Small intestine (tissue), 7 donors: ENCODE data around the gene SRM. TPM values are rescaled to one million over a fixed set of nuclear protein-coding genes. Genes with fewer than 3 reads are reported as not detected.
"Not testable (repeated sequence)": the region's sequence is repeated elsewhere in the genome, so short reads cannot be mapped to it uniquely, and the experiment has no call there.

Source experiments
- DNase-seq, 2 donors: peaks; one replicate each; pipeline versions ENCODE4 v3.0.0 to v3.0.0-alpha.2; 2013
- FAIRE-seq: peaks from 2 replicates; lab custom pipeline; 2012; peaks lifted over from hg19 to GRCh38; lab: Jason Lieb, UNC
- H3K27ac ChIP-seq, 3 donors: one replicate each; pipeline ENCODE4 v1.5.1; 2013; ENCODE audit warnings: low read length in 2 of 3, mild to moderate bottlenecking in 2 of 3, control low read depth in 1 of 3, inconsistent platforms in 1 of 3, low read depth in 1 of 3, moderate library complexity in 1 of 3
- H3K27me3 ChIP-seq, 3 donors: one replicate each; pipeline ENCODE4 v1.6.1; 2013; ENCODE audit warnings: low read length in 3 of 3, inconsistent platforms in 1 of 3; ENCODE audit not compliant: control insufficient read depth in 3 of 3, insufficient read depth in 3 of 3
- H3K36me3 ChIP-seq, 3 donors: one replicate each; pipeline ENCODE4 v1.6.1; 2013; ENCODE audit warnings: low read length in 3 of 3, inconsistent platforms in 1 of 3, low read depth in 1 of 3, mild to moderate bottlenecking in 1 of 3, moderate library complexity in 1 of 3; ENCODE audit not compliant: control insufficient read depth in 3 of 3, insufficient read depth in 2 of 3
- H3K4me1 ChIP-seq, 3 donors: one replicate each; pipeline ENCODE4 v1.6.1; 2013; ENCODE audit warnings: low read length in 2 of 3, inconsistent platforms in 1 of 3, low read depth in 1 of 3, mild to moderate bottlenecking in 1 of 3, moderate library complexity in 1 of 3; ENCODE audit not compliant: control insufficient read depth in 3 of 3, insufficient read depth in 2 of 3
- H3K4me3 ChIP-seq, 3 donors: one replicate each; pipeline ENCODE4 v1.5.1; 2013; ENCODE audit warnings: low read length in 3 of 3, control low read depth in 1 of 3, inconsistent platforms in 1 of 3, low read depth in 1 of 3, mild to moderate bottlenecking in 1 of 3, moderate library complexity in 1 of 3
- H3K9me3 ChIP-seq, 2 donors: one replicate each; pipeline ENCODE4 v1.6.1; 2013; ENCODE audit warnings: low read depth in 1 of 2, low read length in 1 of 2; ENCODE audit not compliant: control insufficient read depth in 2 of 2, insufficient read depth in 1 of 2
- WGBS, 3 donors: extraction: QIAGEN DNeasy Blood & Tissue Kit; methylation state at CpG; one replicate each; pipeline ENCODE4 v1.1.7; 2013; 5-methylcytosine and 5-hydroxymethylcytosine counted together
- polyA plus RNA-seq, 4 donors: library from polyadenylated mRNA; stranded (reverse) in 3 of 4; unstranded in 1 of 4; fragments of 200-250 nt in 3 of 4; fragments of 120-200 nt in 1 of 4; gene quantifications; one replicate each; pipeline versions ENCODE4 v1.2.1 to v1.2.3, GENCODE V29; 2013
- donor health status: healthy with polysubstance abuse.
- donor health status: control.
- donor health status: control.
- donor health status: Bipolar disorder and iron deficiency.
- donor health status: healthy.

The SRM gene
- polyA plus RNA-seq, 4 donors = 5.6 to 67.3 (median 26.4) TPM

GRCh38 chr1:11026052-11026451 lies 33.8 kb downstream of the SRM start:
- H3K27ac ChIP-seq = no peak overlapping the region
- no peaks in the 10 kb centered on the region for H3K9me3 ChIP-seq
- no peaks in the 10 kb centered on the region for H3K4me1 ChIP-seq
- DNase-seq = no peak
- peaks cover 22 to 31% (median 30%) of the 10 kb centered on the region in 3 donors for H3K36me3 ChIP-seq
- FAIRE-seq = no peak
- no peaks in the 10 kb centered on the region for H3K27me3 ChIP-seq
- no peak overlapping the region for H3K4me3 ChIP-seq
- WGBS, 3 donors = 66 to 89% (median 70%) methylated on average over 1 of the region's 1 CpG

GRCh38 chr1:11025618-11026017 lies 34.2 kb downstream of the SRM start:
- Histone ChIP-seq H3K27me3 (no peaks in the 10 kb centered on the region), H3K27ac (no peak overlapping the region), H3K4me1 (no peaks in the 10 kb centered on the region), H3K4me3 (no peak overlapping the region), H3K36me3 (peaks cover 21 to 33% (median 31%) of the 10 kb centered on the region in 3 donors), H3K9me3 (no peaks in the 10 kb centered on the region)
- DNase-seq (no peak), FAIRE-seq (no peak)
- WGBS, 3 donors = 86 to 97% (median 97%) methylated on average over 1 of the region's 1 CpG

GRCh38 chr1:11024874-11025203 lies 35.0 kb downstream of the SRM start:
- DNase-seq = no peak
- Histone ChIP-seq H3K36me3 (peaks cover 19 to 37% (median 33%) of the 10 kb centered on the region in 3 donors), H3K27ac (no peak overlapping the region), H3K27me3 (no peaks in the 10 kb centered on the region), H3K9me3 (no peaks in the 10 kb centered on the region), H3K4me3 (no peak overlapping the region), H3K4me1 (no peaks in the 10 kb centered on the region)
- FAIRE-seq = no peak
- 74 to 84% (median 81%) methylated on average over 2 of the region's 2 CpGs for WGBS, 3 donors

GRCh38 chr1:11024154-11024873 lies 35.5 kb downstream of the SRM start:
- H3K4me1 ChIP-seq = no peaks in the 10 kb centered on the region
- H3K27ac ChIP-seq = no peak overlapping the region
- DNase-seq (no peak), FAIRE-seq (no peak)
- WGBS, 3 donors = 87 to 91% (median 89%) methylated on average over 3 of the region's 3 CpGs
- peaks cover 16 to 37% (median 35%) of the 10 kb centered on the region in 3 donors for H3K36me3 ChIP-seq
- no peak overlapping the region for H3K4me3 ChIP-seq
- no peaks in the 10 kb centered on the region for H3K27me3 ChIP-seq
- H3K9me3 ChIP-seq = no peaks in the 10 kb centered on the region

GRCh38 chr1:11023201-11023600 lies 36.6 kb downstream of the SRM start:
- WGBS, 3 donors = 94 to 96% (median 95%) methylated on average over 14 of the region's 14 CpGs

GRCh38 chr1:11019971-11020370 lies 39.8 kb downstream of the SRM start:
- DNase-seq = no peak
- Histone ChIP-seq H3K27ac (no peak overlapping the region), H3K36me3 (peaks cover 16 to 54% (median 38%) of the 10 kb centered on the region in 3 donors), H3K27me3 (no peaks in the 10 kb centered on the region), H3K4me3 (no peak overlapping the region), H3K4me1 (no peaks in the 10 kb centered on the region), H3K9me3 (no peaks in the 10 kb centered on the region)
- 80 to 86% (median 84%) methylated on average over 7 of the region's 7 CpGs for WGBS, 3 donors
- FAIRE-seq = no peak

More at GRCh38 chr1:11023201-11023600, 36.6 kb downstream of the SRM start:
- DNase-seq = no peak
- H3K27me3 ChIP-seq = no peaks in the 10 kb centered on the region
- H3K27ac ChIP-seq = no peak overlapping the region
- FAIRE-seq = no peak
- H3K4me1 ChIP-seq = no peaks in the 10 kb centered on the region
- no peaks in the 10 kb centered on the region for H3K9me3 ChIP-seq
- H3K36me3 ChIP-seq = peaks cover 19 to 39% (median 39%) of the 10 kb centered on the region in 3 donors
- no peak overlapping the region for H3K4me3 ChIP-seq

GRCh38 chr1:11019358-11019757 lies 40.5 kb downstream of the SRM start:
- not testable (repeated sequence) for DNase-seq, H3K27me3 ChIP-seq, H3K9me3 ChIP-seq, H3K4me3 ChIP-seq, FAIRE-seq, H3K27ac ChIP-seq, H3K4me1 ChIP-seq
- peaks cover 14 to 59% (median 35%) of the 10 kb centered on the region in 3 donors for H3K36me3 ChIP-seq
- 75 to 83% (median 79%) methylated on average over 8 of the region's 8 CpGs for WGBS, 3 donors

- H3K27ac ChIP-seq = peak overlapping the region; percentile 97 to 98 (median 98)
- H3K9me3 ChIP-seq = no peaks in the 10 kb centered on the region
- peaks cover under 1 to 33% (median 15%) of the 10 kb centered on the region in 3 donors for H3K36me3 ChIP-seq
- WGBS, 3 donors = 0 to 1% (median 1%) methylated on average over 11 of the region's 11 CpGs
- DNase-seq = peak in 1 of 2 donors; percentile 86
- no peak for FAIRE-seq
- H3K4me1 ChIP-seq = peaks cover 3 to 11% (median 7%) of the 10 kb centered on the region in 3 donors
- H3K27me3 ChIP-seq = no peaks in the 10 kb centered on the region
- H3K4me3 ChIP-seq = peak overlapping the region; percentile 94 to 99 (median 98)
These were observed 46.7 kb downstream of the SRM start for GRCh38 chr1:11013160-11013531.
